ENCODE measurements around the gene WARS2. TPM values are rescaled to one million over a fixed set of nuclear protein-coding genes. Genes with fewer than 3 reads are reported as not detected.

Gene WARS2
- total RNA-seq, 2 donors from 2014 or later = 9.9 to 11.8 TPM

- peaks cover 3% of the 10 kb centered on the region for H3K9me3 Mint-ChIP-seq
- DNase-seq = peak; percentile 82
- no peak overlapping the region for H3K27ac Mint-ChIP-seq
- H3K4me1 Mint-ChIP-seq = peaks cover 33% of the 10 kb centered on the region
- no peak overlapping the region for H3K9ac ChIP-seq (ENCODE audit: extremely low read depth, low read length, poor library complexity, severe bottlenecking)
- no peaks in the 10 kb centered on the region for H3K36me3 ChIP-seq (ENCODE audit: control insufficient read depth, insufficient read depth, low read length)
- H3K4me3 Mint-ChIP-seq = peak overlapping the region; percentile 48
- 34 to 44% methylated on average over 11 to 22 of the region's 22 CpGs for WGBS, 2 experiments (ENCODE audit: insufficient coverage in 1 of 2, insufficient read length in 1 of 2)
- H3K4me1 ChIP-seq (ENCODE audit: control insufficient read depth, insufficient read depth, low read length) = peaks cover 8% of the 10 kb centered on the region
- H3K4me3 ChIP-seq (ENCODE audit: low read length) = no peak overlapping the region
- H3K27ac ChIP-seq (ENCODE audit: low read depth, low read length) = no peak overlapping the region
- H3K36me3 Mint-ChIP-seq (ENCODE audit: low read depth) = no peaks in the 10 kb centered on the region
- TF ChIP-seq CTCF (conservative IDR thresholded peaks at IDR 0.05) = no peak
- H3K27me3 ChIP-seq (ENCODE audit: control insufficient read depth, insufficient read depth, low read length, poor library complexity, severe bottlenecking) = peaks cover 100% of the 10 kb centered on the region
- peaks cover 5% of the 10 kb centered on the region for H3K9me3 ChIP-seq (ENCODE audit: control insufficient read depth, low read length)
- H3K27me3 Mint-ChIP-seq (ENCODE audit: insufficient read depth) = peaks cover 100% of the 10 kb centered on the region
Observed at GRCh38 chr1:118989878-118990378, 150.5 kb downstream of the WARS2 start.

- Histone ChIP-seq H3K9me3 (ENCODE audit: control insufficient read depth, low read length) (peaks cover 5% of the 10 kb centered on the region), H3K4me3 (ENCODE audit: low read length) (no peak overlapping the region), H3K4me1 (ENCODE audit: control insufficient read depth, insufficient read depth, low read length) (peaks cover 8% of the 10 kb centered on the region), H3K9ac (ENCODE audit: extremely low read depth, low read length, poor library complexity, severe bottlenecking) (no peak overlapping the region), H3K36me3 (ENCODE audit: control insufficient read depth, insufficient read depth, low read length) (no peaks in the 10 kb centered on the region), H3K27ac (ENCODE audit: low read depth, low read length) (no peak overlapping the region), H3K27me3 (ENCODE audit: control insufficient read depth, insufficient read depth, low read length, poor library complexity, severe bottlenecking) (peaks cover 100% of the 10 kb centered on the region)
- no peak for TF ChIP-seq CTCF (conservative IDR thresholded peaks at IDR 0.05)
- 15 to 16% methylated on average over 25 to 44 of the region's 44 CpGs for WGBS, 2 experiments (ENCODE audit: insufficient coverage in 1 of 2, insufficient read length in 1 of 2)
- Mint-ChIP-seq H3K27me3 (ENCODE audit: insufficient read depth) (peaks cover 100% of the 10 kb centered on the region), H3K27ac (no peak overlapping the region), H3K9me3 (peaks cover 3% of the 10 kb centered on the region), H3K4me1 (peaks cover 36% of the 10 kb centered on the region), H3K4me3 (peak overlapping the region; percentile 48), H3K36me3 (ENCODE audit: low read depth) (no peaks in the 10 kb centered on the region)
- DNase-seq = peak; percentile 85
Observed at GRCh38 chr1:118989006-118989815, 151.2 kb downstream of the WARS2 start.

- Mint-ChIP-seq H3K4me1 (peaks cover 44% of the 10 kb centered on the region), H3K4me3 (peak within 1 kb of the TSS; percentile 48), H3K9me3 (peaks cover 3% of the 10 kb centered on the region), H3K36me3 (ENCODE audit: low read depth) (no peaks in the 10 kb centered on the region), H3K27me3 (ENCODE audit: insufficient read depth) (peaks cover 100% of the 10 kb centered on the region), H3K27ac (no peak within 1 kb of the TSS)
- TF ChIP-seq CTCF (conservative IDR thresholded peaks at IDR 0.05) = no peak
- Histone ChIP-seq H3K4me1 (ENCODE audit: control insufficient read depth, insufficient read depth, low read length) (peaks cover 8% of the 10 kb centered on the region), H3K4me3 (ENCODE audit: low read length) (peak within 1 kb of the TSS; percentile 69), H3K27me3 (ENCODE audit: control insufficient read depth, insufficient read depth, low read length, poor library complexity, severe bottlenecking) (peaks cover 100% of the 10 kb centered on the region), H3K27ac (ENCODE audit: low read depth, low read length) (no peak within 1 kb of the TSS), H3K36me3 (ENCODE audit: control insufficient read depth, insufficient read depth, low read length) (no peaks in the 10 kb centered on the region), H3K9me3 (ENCODE audit: control insufficient read depth, low read length) (peaks cover 5% of the 10 kb centered on the region), H3K9ac (ENCODE audit: extremely low read depth, low read length, poor library complexity, severe bottlenecking) (no peak within 1 kb of the TSS)
- peak; percentile 87 for DNase-seq
- 8 to 20% methylated on average over 7 to 31 of the region's 31 CpGs for WGBS, 2 experiments (ENCODE audit: insufficient coverage in 1 of 2, insufficient read length in 1 of 2)
Observed at GRCh38 chr1:118988186-118989005, 152.1 kb downstream of the WARS2 start, which contains the start of gene TBX15. TSS of gene TBX15 (minus strand) at chr1:118988343. CDS start at chr1:118987795, 548 bp downstream.
